Tibial artery (tissue), 4 donors: Measurements from ENCODE around the gene NIPAL3.

Experiments used
- DNase-seq, 2 donors: peaks; one replicate each; pipeline ENCODE4 v3.0.0-alpha.2; 2019
- H3K27ac ChIP-seq, 2 donors: fragments of 200-600 bp; sonication (generic) in 1 of 2; 1 replicate in 1 of 2; 2 replicates in 1 of 2; pipeline ENCODE4 v1.5.1; 2018 to 2019; ENCODE audit warnings: mild to moderate bottlenecking in 1 of 2
- H3K27me3 ChIP-seq, 2 donors: fragments of 200-600 bp; sonication (generic) in 1 of 2; one replicate each; pipeline versions ENCODE4 v1.5.1 to v1.6.0; 2016 to 2019
- H3K36me3 ChIP-seq, 3 donors: fragments of 200-600 bp; sonication (generic) in 2 of 3; one replicate each; pipeline ENCODE4 v1.5.1; 2016 to 2019; ENCODE audit warnings: mild to moderate bottlenecking in 2 of 3
- H3K4me1 ChIP-seq, 4 donors: fragments of 200-600 bp; sonication (generic) in 2 of 4; 1 replicate in 3 of 4; 2 replicates in 1 of 4; pipeline ENCODE4 v1.5.1; 2016 to 2019
- H3K4me3 ChIP-seq, 2 donors: fragments of 200-600 bp; sonication (generic) in 1 of 2; 1 replicate in 1 of 2; 2 replicates in 1 of 2; pipeline ENCODE4 v1.5.1; 2018 to 2019; ENCODE audit warnings: mild to moderate bottlenecking in 2 of 2
- H3K9me3 ChIP-seq, 3 donors: fragments of 200-600 bp; sonication (generic) in 1 of 3; one replicate each; pipeline ENCODE4 v1.5.1; 2016 to 2019
- intact Hi-C: fragments of 100-400 bp; cut with DNase I; formaldehyde crosslinking; loops from one replicate; pipeline ENCODE4 v1.15.0; 2023; ENCODE audit warnings: low total_unique reads
- TF ChIP-seq, protein P1 (sequence below), 2 experiments: fragments of 200-600 bp in 1 of 2; fragments of 450-650 bp in 1 of 2; IDR thresholded peaks; one replicate each; pipeline ENCODE4 v1.5.1; 2017 to 2019; ENCODE audit warnings: antibody characterized with exemption in 2 of 2, mild to moderate bottlenecking in 1 of 2, moderate library complexity in 1 of 2

NIPAL3 gene

GRCh38 chr1:24502709-24503058, 87.1 kb downstream of the NIPAL3 start, which contains the start of gene RCAN3:
Gene RCAN3, plus strand, starts transcription at chr1:24502836. Its CDS starts 11,537 bp downstream, at chr1:24514373.
- H3K27ac ChIP-seq, result peak within 1 kb of the TSS in 1 of 2 donors; percentile 47
- peaks cover 0 to 20% (median 10%) of the 10 kb centered on the region in 4 donors for H3K4me1 ChIP-seq
- intact Hi-C loops, result no loop called here
- no peaks in the 10 kb centered on the region for H3K36me3 ChIP-seq
- H3K9me3 ChIP-seq, result no peaks in the 10 kb centered on the region
- peak; percentile 74 to 77 for DNase-seq
- TF ChIP-seq, protein P1, sequence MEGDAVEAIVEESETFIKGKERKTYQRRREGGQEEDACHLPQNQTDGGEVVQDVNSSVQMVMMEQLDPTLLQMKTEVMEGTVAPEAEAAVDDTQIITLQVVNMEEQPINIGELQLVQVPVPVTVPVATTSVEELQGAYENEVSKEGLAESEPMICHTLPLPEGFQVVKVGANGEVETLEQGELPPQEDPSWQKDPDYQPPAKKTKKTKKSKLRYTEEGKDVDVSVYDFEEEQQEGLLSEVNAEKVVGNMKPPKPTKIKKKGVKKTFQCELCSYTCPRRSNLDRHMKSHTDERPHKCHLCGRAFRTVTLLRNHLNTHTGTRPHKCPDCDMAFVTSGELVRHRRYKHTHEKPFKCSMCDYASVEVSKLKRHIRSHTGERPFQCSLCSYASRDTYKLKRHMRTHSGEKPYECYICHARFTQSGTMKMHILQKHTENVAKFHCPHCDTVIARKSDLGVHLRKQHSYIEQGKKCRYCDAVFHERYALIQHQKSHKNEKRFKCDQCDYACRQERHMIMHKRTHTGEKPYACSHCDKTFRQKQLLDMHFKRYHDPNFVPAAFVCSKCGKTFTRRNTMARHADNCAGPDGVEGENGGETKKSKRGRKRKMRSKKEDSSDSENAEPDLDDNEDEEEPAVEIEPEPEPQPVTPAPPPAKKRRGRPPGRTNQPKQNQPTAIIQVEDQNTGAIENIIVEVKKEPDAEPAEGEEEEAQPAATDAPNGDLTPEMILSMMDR (IDR thresholded peaks at IDR 0.05), result no peak
- peak within 1 kb of the TSS; percentile 48 to 70 for H3K4me3 ChIP-seq
- H3K27me3 ChIP-seq, result peaks cover 0 to 35% of the 10 kb centered on the region in 2 donors

DNA sequence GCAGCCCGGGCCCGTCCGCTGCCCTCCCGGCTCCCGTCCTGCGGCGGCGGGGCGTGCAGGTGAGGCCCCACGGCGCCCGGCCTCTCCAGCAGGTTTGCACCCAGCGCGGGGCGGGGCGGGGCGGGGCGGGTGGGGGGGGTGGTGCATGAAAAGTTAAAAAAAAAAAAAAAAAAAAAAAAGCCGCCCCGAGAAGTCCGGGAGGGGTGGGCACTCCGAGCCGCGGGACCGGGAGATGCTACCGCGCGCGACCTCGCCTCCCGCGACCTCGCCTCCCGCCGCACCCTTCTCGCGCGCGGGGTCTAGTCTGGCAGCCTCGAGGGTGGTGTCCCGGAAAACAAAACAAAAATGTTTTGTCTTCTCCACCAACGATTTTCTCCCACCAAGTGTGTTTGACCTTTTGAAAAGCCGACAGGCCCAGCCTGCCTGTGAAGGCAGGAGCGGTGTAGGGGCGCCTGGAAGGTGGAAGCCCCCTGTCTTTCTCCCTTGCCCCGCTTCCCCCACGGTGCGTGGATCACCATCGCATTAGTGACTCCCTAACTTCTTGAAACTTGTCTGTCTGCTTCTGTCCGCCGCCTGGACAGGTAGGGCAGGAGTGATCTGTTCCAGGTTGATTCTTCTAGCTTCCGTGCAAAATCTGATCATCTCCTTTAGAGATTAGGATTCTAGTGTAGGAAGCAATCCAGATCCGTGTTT, 87.6 kb downstream of the NIPAL3 start:
- intact Hi-C loops, result no loop called here
- TF ChIP-seq, protein P1 (IDR thresholded peaks at IDR 0.05), result no peak
- Histone ChIP-seq H3K4me1 (peaks cover 0 to 20% (median 10%) of the 10 kb centered on the region in 4 donors), H3K9me3 (no peaks in the 10 kb centered on the region), H3K4me3 (peak overlapping the region; percentile 48 to 70), H3K36me3 (no peaks in the 10 kb centered on the region), H3K27ac (no peak overlapping the region), H3K27me3 (peaks cover 0 to 36% of the 10 kb centered on the region in 2 donors)
- no peak for DNase-seq

DNA sequence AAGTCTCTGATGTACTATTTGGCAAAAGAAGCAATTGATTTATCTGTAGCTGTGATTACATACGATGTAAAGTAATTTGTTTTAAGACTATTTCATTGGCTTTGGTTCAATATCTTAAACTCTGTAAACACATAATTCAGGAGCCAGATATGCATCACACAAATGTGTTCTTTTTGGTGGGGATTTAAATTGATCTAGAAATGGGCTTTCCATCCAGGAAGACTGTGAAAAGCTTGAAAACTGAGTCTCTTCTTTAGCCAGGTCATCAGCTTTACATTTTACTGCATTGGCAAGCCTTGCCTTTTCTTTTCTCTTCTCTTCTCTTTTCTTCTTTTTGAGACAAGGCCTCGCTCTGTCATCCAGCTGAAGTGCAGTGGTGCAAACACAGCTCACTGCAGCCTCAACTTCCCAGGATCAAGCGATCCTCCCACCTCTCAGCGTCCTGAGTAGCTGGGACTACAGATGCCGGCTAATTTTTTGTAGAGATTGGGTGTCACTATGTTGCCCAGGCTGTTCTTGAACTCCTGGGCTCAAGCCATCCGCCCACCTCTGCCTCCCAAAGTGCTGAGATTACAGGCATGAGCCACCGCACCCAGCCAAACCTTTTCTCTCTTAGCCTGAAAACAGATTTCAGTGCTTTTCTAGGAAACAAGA, 88.4 kb downstream of the NIPAL3 start:
- intact Hi-C loops, result no loop called here
- DNase-seq, result no peak
- TF ChIP-seq, protein P1 (IDR thresholded peaks at IDR 0.05), result no peak

GRCh38 chr1:24504560-24504959, 89.0 kb downstream of the NIPAL3 start:
- TF ChIP-seq, protein P1 (IDR thresholded peaks at IDR 0.05), result no peak
- H3K4me1 ChIP-seq, result peaks cover 0 to 20% (median 10%) of the 10 kb centered on the region in 4 donors
- intact Hi-C loops, result no loop called here
- H3K36me3 ChIP-seq, result no peaks in the 10 kb centered on the region
- H3K9me3 ChIP-seq, result no peaks in the 10 kb centered on the region
- no peak overlapping the region for H3K4me3 ChIP-seq
- H3K27ac ChIP-seq, result no peak overlapping the region
- H3K27me3 ChIP-seq, result peaks cover 0 to 34% of the 10 kb centered on the region in 2 donors
- DNase-seq, result no peak

More for the DNA sequence above, 88.4 kb downstream of the NIPAL3 start:
- Histone ChIP-seq H3K4me3 (peak overlapping the region in 1 of 2 donors; percentile 70), H3K9me3 (no peaks in the 10 kb centered on the region), H3K27me3 (peaks cover 0 to 38% of the 10 kb centered on the region in 2 donors), H3K27ac (no peak overlapping the region), H3K36me3 (no peaks in the 10 kb centered on the region), H3K4me1 (peaks cover 0 to 20% (median 10%) of the 10 kb centered on the region in 4 donors)

- intact Hi-C loops, result no loop called here
- H3K27me3 ChIP-seq, result peaks cover 0 to 29% of the 10 kb centered on the region in 2 donors
- DNase-seq, result no peak
- H3K9me3 ChIP-seq, result no peaks in the 10 kb centered on the region
- no peak overlapping the region for H3K4me3 ChIP-seq
- H3K4me1 ChIP-seq, result peaks cover 0 to 20% (median 10%) of the 10 kb centered on the region in 4 donors
- TF ChIP-seq, protein P1 (IDR thresholded peaks at IDR 0.05), result no peak
- no peaks in the 10 kb centered on the region for H3K36me3 ChIP-seq
- no peak overlapping the region for H3K27ac ChIP-seq
Observed at GRCh38 chr1:24505816-24506215, 90.2 kb downstream of the NIPAL3 start.
